ENCODE data around the gene PIAS2.
"Not testable (repeated sequence)": the region's sequence is repeated elsewhere in the genome, so short reads cannot be mapped to it uniquely, and the experiment has no call there.

The PIAS2 gene

DNA sequence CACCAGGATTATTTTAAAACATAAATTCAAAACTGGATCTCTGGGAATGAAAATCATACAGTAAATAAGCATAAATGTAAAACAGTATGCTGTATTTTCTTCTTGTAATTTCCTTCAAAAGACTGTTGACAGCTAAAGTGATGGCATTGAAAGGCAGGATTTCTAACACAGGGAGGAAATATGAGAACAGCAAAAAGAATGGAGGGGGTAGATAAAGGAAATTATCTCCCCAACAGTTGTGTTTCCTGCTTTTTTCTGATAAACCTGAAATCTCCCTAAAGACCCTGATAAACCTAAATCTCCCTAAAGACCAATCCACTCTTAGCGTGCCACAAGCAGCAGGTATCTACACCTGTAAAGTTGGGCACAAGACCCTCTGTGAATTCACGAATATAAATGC is 50.8 kb downstream of the PIAS2 start:
- Histone ChIP-seq H3K36me3 (ENCODE audit: control insufficient read depth, insufficient read depth, low read length, severe bottlenecking) (peaks cover 11% of the 10 kb centered on the region), H3K9ac (ENCODE audit: low read length) (no peak overlapping the region), H3K4me3 (ENCODE audit: low read length) (no peak overlapping the region), H3K9me3 (ENCODE audit: control insufficient read depth, low read length) (peaks cover 15% of the 10 kb centered on the region), H3K27me3 (replicated peaks; ENCODE audit: control insufficient read depth, insufficient read depth, low read length) (no peaks in the 10 kb centered on the region), H3K4me1 (ENCODE audit: control insufficient read depth, insufficient read depth, low read length) (no peaks in the 10 kb centered on the region)
- DNase-seq (ENCODE audit: low read depth), result no peak

DNA sequence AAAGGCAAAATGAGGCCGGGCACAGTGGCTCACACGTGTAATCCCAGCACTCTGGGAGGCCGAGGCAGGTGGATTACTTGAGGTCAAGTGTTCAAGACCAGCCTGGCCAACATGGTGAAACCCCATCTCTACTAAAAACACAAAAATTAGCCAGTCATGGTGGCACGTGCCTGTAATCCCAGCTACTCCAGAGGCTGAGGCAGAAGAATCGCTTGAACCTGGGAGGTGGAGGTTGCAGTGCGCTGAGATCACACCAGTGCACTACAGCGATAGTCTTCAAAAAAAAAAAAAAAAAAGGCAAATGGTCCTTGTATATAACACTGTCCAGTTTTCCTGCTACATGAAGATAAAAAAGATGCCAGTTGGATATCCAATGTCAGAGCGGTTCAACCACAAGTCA is 52.1 kb downstream of the PIAS2 start:
- H3K4me1 ChIP-seq (ENCODE audit: control insufficient read depth, insufficient read depth, low read length); DNase-seq (ENCODE audit: low read depth); H3K27me3 ChIP-seq (replicated peaks; ENCODE audit: control insufficient read depth, insufficient read depth, low read length); H3K9ac ChIP-seq (ENCODE audit: low read length); H3K4me3 ChIP-seq (ENCODE audit: low read length): not testable (repeated sequence)
- Histone ChIP-seq H3K9me3 (ENCODE audit: control insufficient read depth, low read length) (peaks cover 15% of the 10 kb centered on the region), H3K36me3 (ENCODE audit: control insufficient read depth, insufficient read depth, low read length, severe bottlenecking) (peaks cover 11% of the 10 kb centered on the region)

DNA sequence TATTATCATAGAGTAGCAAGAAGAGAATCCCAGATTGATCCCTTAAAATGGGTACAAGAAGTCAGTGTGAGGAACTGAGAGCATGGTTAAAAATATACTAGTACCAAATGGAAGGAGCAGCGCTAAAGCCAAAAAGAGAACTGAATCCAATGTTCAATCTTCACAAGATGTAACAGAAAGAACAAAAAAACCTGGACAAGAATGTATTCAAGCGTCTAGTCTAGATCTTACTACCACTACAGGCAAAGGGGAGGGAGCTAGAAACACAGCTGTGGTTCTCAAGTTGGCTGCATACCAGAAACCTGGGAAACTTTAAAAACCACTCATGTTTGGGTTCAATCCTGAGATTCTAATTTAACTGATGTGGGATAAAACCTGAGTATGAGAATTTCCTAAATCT is 57.5 kb downstream of the PIAS2 start:
- no peak overlapping the region for H3K4me3 ChIP-seq (ENCODE audit: low read length)
- no peaks in the 10 kb centered on the region for H3K4me1 ChIP-seq (ENCODE audit: control insufficient read depth, insufficient read depth, low read length)
- peaks cover 9% of the 10 kb centered on the region for H3K36me3 ChIP-seq (ENCODE audit: control insufficient read depth, insufficient read depth, low read length, severe bottlenecking)
- DNase-seq (ENCODE audit: low read depth), result peak; percentile 11
- no peaks in the 10 kb centered on the region for H3K27me3 ChIP-seq (replicated peaks; ENCODE audit: control insufficient read depth, insufficient read depth, low read length)
- H3K9ac ChIP-seq (ENCODE audit: low read length), result no peak overlapping the region
- no peaks in the 10 kb centered on the region for H3K9me3 ChIP-seq (ENCODE audit: control insufficient read depth, low read length)

DNA sequence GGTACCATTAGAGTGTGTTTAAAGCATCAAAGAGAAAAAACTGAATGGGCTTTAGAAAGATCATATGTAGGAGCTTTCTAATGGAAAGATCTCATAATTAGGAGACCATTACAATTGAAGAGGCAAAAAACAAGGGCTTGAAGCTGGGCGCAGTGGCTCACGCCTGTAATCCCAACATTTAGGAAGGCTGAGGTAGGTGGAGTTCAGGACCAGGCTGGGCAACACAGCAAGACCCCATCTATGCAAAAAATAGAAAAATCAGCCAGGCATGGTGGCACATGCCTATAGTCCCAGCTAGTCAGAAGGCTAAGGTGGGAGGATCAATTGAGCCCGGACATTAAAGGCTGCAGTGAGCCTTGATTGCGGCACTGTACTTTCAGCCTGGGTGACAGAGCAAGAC is 59.0 kb downstream of the PIAS2 start:
- no peaks in the 10 kb centered on the region for H3K4me1 ChIP-seq (ENCODE audit: control insufficient read depth, insufficient read depth, low read length)
- peaks cover 22% of the 10 kb centered on the region for H3K36me3 ChIP-seq (ENCODE audit: control insufficient read depth, insufficient read depth, low read length, severe bottlenecking)
- H3K4me3 ChIP-seq (ENCODE audit: low read length), result no peak overlapping the region
- H3K9ac ChIP-seq (ENCODE audit: low read length), result no peak overlapping the region
- no peaks in the 10 kb centered on the region for H3K9me3 ChIP-seq (ENCODE audit: control insufficient read depth, low read length)
- no peak for DNase-seq (ENCODE audit: low read depth)
- H3K27me3 ChIP-seq (replicated peaks; ENCODE audit: control insufficient read depth, insufficient read depth, low read length), result no peaks in the 10 kb centered on the region

DNA sequence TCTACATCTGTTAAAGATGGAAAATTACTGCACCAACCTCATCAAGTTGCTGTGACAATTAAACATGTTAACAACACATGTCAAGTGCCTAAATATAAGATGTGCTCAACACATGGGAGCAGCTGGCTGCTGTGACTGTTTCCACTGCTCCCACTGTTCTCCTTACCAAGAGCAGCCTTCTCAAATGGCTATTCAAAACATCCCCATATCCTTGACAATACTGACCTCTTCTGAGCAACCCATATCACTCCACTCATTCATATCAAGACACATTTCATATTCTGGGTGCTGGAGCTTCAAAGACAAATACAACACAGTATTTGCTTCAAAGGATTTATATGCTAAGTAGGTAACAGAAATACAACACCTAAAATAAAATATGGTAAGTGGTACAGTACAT is 60.3 kb downstream of the PIAS2 start:
- Histone ChIP-seq H3K4me3 (ENCODE audit: low read length) (no peak overlapping the region), H3K9me3 (ENCODE audit: control insufficient read depth, low read length) (no peaks in the 10 kb centered on the region), H3K9ac (ENCODE audit: low read length) (no peak overlapping the region), H3K36me3 (ENCODE audit: control insufficient read depth, insufficient read depth, low read length, severe bottlenecking) (peaks cover 22% of the 10 kb centered on the region), H3K27me3 (replicated peaks; ENCODE audit: control insufficient read depth, insufficient read depth, low read length) (no peaks in the 10 kb centered on the region), H3K4me1 (ENCODE audit: control insufficient read depth, insufficient read depth, low read length) (no peaks in the 10 kb centered on the region)
- no peak for DNase-seq (ENCODE audit: low read depth)

DNA sequence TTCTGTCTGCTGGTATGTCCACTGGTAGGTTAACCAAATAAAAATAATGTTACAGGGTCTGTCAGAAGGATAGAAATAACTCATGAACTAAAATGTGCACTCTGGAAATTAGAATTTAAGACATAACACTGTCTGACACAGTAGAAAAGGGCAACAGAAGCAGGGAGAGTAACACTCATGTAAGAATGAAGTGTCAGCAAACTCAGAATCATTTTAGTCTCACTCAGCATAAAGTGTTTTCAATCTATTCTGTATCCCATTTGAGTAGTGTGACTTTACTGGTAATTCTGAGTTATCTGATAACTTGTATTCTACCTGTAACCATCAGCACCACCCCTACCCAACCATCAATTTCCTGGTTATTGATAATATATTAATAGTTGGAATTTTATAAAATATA is 68.3 kb downstream of the PIAS2 start:
- Histone ChIP-seq H3K9ac (ENCODE audit: low read length) (no peak overlapping the region), H3K4me3 (ENCODE audit: low read length) (no peak overlapping the region), H3K36me3 (ENCODE audit: control insufficient read depth, insufficient read depth, low read length, severe bottlenecking) (peaks cover 15% of the 10 kb centered on the region), H3K4me1 (ENCODE audit: control insufficient read depth, insufficient read depth, low read length) (no peaks in the 10 kb centered on the region), H3K27me3 (replicated peaks; ENCODE audit: control insufficient read depth, insufficient read depth, low read length) (no peaks in the 10 kb centered on the region), H3K9me3 (ENCODE audit: control insufficient read depth, low read length) (no peaks in the 10 kb centered on the region)
- no peak for DNase-seq (ENCODE audit: low read depth)

DNA sequence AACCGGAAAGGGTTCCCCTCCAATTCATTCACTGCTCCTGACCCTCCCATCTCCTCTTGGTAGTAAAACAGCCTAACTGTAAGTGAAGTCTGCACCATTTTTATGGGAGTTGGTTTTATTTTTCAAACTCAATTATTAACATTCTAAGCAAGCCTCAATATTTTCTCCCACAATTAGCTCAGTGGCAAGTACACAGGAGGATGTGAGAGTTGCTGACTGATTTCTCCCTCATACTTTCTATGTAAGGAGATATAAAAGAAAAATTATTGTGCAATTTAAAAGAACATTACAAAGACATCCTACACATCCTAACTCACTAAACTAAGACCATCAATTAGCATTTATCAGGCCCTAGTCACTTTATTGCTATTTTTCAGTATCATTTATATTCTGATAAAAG is 73.9 kb downstream of the PIAS2 start:
- DNase-seq (ENCODE audit: low read depth), result no peak

DNA sequence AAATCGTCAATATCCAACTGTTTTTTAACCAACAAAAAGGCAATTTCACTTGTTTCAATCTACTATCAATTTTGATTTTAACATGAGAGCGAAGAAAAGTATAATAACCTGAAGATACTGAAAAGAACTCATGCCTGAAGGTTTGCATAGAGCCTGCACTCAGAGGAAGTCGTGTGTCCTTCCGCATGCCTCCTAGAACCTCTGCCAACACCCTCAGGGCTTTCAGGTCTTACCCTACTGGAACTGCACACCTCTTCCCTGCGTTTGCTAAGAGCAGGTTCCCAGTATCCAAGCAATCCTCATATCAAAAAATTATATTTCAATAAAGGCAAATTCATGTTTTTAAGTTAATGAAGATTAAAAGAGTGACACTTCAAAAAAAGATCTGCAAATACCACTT is 74.7 kb downstream of the PIAS2 start:
- Histone ChIP-seq H3K36me3 (ENCODE audit: control insufficient read depth, insufficient read depth, low read length, severe bottlenecking) (peaks cover 15% of the 10 kb centered on the region), H3K4me3 (ENCODE audit: low read length) (no peak overlapping the region), H3K4me1 (ENCODE audit: control insufficient read depth, insufficient read depth, low read length) (no peaks in the 10 kb centered on the region), H3K27me3 (replicated peaks; ENCODE audit: control insufficient read depth, insufficient read depth, low read length) (no peaks in the 10 kb centered on the region), H3K9me3 (ENCODE audit: control insufficient read depth, low read length) (no peaks in the 10 kb centered on the region), H3K9ac (ENCODE audit: low read length) (no peak overlapping the region)
- no peak for DNase-seq (ENCODE audit: low read depth)

More for the DNA sequence above, 73.9 kb downstream of the PIAS2 start:
- Histone ChIP-seq H3K9ac (ENCODE audit: low read length) (no peak overlapping the region), H3K4me1 (ENCODE audit: control insufficient read depth, insufficient read depth, low read length) (no peaks in the 10 kb centered on the region), H3K9me3 (ENCODE audit: control insufficient read depth, low read length) (no peaks in the 10 kb centered on the region), H3K4me3 (ENCODE audit: low read length) (no peak overlapping the region), H3K36me3 (ENCODE audit: control insufficient read depth, insufficient read depth, low read length, severe bottlenecking) (peaks cover 15% of the 10 kb centered on the region), H3K27me3 (replicated peaks; ENCODE audit: control insufficient read depth, insufficient read depth, low read length) (no peaks in the 10 kb centered on the region)

DNA sequence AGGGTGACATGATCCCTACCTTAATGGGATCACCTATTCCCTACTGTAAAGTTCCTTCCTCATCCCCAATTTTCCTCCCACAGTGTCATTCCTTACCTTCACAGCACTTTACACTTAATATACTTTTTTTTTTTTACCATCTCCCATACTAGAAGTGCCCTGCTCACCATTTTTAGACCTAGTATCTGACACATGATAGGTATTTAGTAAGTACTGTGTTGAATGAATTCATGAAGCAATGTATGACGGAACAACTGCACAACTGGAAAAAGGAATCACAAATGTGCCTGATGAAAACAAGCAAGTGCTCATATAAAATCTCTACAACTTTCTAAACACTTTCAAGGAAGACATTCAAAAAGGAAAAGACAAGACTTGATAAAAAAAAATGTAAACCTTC is 83.4 kb downstream of the PIAS2 start:
- Histone ChIP-seq H3K9me3 (ENCODE audit: control insufficient read depth, low read length) (no peaks in the 10 kb centered on the region), H3K27me3 (replicated peaks; ENCODE audit: control insufficient read depth, insufficient read depth, low read length) (no peaks in the 10 kb centered on the region), H3K4me1 (ENCODE audit: control insufficient read depth, insufficient read depth, low read length) (peaks cover 5% of the 10 kb centered on the region), H3K4me3 (ENCODE audit: low read length) (no peak overlapping the region), H3K36me3 (ENCODE audit: control insufficient read depth, insufficient read depth, low read length, severe bottlenecking) (peaks cover 47% of the 10 kb centered on the region), H3K9ac (ENCODE audit: low read length) (no peak overlapping the region)
- no peak for DNase-seq (ENCODE audit: low read depth)

DNA sequence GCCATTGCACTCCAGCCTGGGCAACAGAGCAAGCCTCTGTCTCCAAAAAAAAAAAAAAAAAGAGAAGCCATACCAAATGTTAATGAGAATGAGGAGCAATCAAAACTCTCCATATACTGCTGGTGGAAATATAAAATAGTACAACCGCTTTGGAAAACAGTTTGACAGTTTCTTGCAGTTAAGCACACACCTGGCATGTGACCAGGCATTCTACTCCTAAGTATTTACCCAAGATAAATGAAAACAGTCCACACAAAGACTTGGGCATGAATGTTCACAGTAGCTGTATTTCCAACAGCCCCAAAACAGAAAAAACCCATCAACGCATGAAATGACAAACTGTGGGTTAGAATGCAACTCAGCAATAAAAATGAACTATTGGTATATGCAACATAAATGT is 84.5 kb downstream of the PIAS2 start:
- no peak for DNase-seq (ENCODE audit: low read depth)
- peaks cover 58% of the 10 kb centered on the region for H3K36me3 ChIP-seq (ENCODE audit: control insufficient read depth, insufficient read depth, low read length, severe bottlenecking)
- H3K4me1 ChIP-seq (ENCODE audit: control insufficient read depth, insufficient read depth, low read length), result peaks cover 5% of the 10 kb centered on the region
- H3K27me3 ChIP-seq (replicated peaks; ENCODE audit: control insufficient read depth, insufficient read depth, low read length), result no peaks in the 10 kb centered on the region
- no peak overlapping the region for H3K9ac ChIP-seq (ENCODE audit: low read length)
- H3K4me3 ChIP-seq (ENCODE audit: low read length), result no peak overlapping the region
- H3K9me3 ChIP-seq (ENCODE audit: control insufficient read depth, low read length), result no peaks in the 10 kb centered on the region

DNA sequence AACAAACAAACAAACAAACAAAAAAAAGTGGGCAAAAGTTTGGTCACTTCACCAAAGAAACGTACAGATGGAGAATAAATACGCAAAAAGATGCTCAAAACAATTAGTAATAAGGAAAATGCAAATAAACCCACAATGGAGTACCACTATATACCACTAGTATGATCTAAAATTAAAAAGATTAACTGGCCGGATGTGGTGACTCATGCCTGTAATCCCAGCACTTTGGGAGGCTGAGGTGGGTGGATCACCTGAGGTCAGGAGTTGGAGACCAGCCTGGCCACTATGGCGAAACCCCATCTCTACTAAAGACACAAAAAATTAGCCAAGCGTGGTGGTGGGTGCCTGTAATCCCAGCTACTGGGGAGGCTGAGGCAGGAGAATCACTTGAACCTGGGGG is 84.9 kb downstream of the PIAS2 start:
- not testable (repeated sequence) for H3K27me3 ChIP-seq (replicated peaks; ENCODE audit: control insufficient read depth, insufficient read depth, low read length)

DNA sequence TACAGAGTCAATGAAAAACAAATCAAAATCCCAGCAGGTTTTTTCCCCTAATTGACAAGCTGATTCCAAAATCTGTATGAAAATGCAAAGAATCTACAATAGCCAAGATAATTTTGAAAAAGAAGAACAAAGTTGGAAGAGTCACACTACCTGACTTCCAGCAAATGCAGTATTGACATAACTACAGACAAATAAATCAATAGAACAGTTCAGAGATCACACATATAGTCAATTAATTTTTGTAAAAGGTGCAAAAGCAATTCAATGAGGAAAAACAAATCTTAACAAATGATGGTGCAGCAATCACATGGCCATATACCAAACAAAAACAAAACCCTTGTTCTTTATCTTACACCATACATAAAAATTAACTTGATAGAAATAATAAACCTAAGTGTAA is 85.9 kb downstream of the PIAS2 start:
- H3K4me3 ChIP-seq (ENCODE audit: low read length), result no peak overlapping the region
- H3K9me3 ChIP-seq (ENCODE audit: control insufficient read depth, low read length), result no peaks in the 10 kb centered on the region
- H3K9ac ChIP-seq (ENCODE audit: low read length), result no peak overlapping the region
- H3K27me3 ChIP-seq (replicated peaks; ENCODE audit: control insufficient read depth, insufficient read depth, low read length), result no peaks in the 10 kb centered on the region
- H3K4me1 ChIP-seq (ENCODE audit: control insufficient read depth, insufficient read depth, low read length), result peaks cover 7% of the 10 kb centered on the region
- H3K36me3 ChIP-seq (ENCODE audit: control insufficient read depth, insufficient read depth, low read length, severe bottlenecking), result peaks cover 67% of the 10 kb centered on the region
- DNase-seq (ENCODE audit: low read depth), result no peak

More for the DNA sequence above, 84.9 kb downstream of the PIAS2 start:
- H3K36me3 ChIP-seq (ENCODE audit: control insufficient read depth, insufficient read depth, low read length, severe bottlenecking), result peaks cover 62% of the 10 kb centered on the region
- not testable (repeated sequence) for DNase-seq (ENCODE audit: low read depth); H3K9ac ChIP-seq (ENCODE audit: low read length); H3K4me1 ChIP-seq (ENCODE audit: control insufficient read depth, insufficient read depth, low read length); H3K4me3 ChIP-seq (ENCODE audit: low read length); H3K9me3 ChIP-seq (ENCODE audit: control insufficient read depth, low read length)

Measured in adipocyte (in vitro differentiated cells).